Ramos (cell line): ENCODE results near the gene CGREF1.
"Not testable (repeated sequence)": the region's sequence is repeated elsewhere in the genome, so short reads cannot be mapped to it uniquely, and the experiment has no call there.

Experiments
- in situ Hi-C: fragments of 300-500 bp; cut with MboI; formaldehyde crosslinking; loops from one replicate; pipeline ENCODE4 v1.14.3; 2022; ENCODE audit warnings: low sequenced_read_pairs; ENCODE audit not compliant: unreplicated experiment

CGREF1 gene

DNA sequence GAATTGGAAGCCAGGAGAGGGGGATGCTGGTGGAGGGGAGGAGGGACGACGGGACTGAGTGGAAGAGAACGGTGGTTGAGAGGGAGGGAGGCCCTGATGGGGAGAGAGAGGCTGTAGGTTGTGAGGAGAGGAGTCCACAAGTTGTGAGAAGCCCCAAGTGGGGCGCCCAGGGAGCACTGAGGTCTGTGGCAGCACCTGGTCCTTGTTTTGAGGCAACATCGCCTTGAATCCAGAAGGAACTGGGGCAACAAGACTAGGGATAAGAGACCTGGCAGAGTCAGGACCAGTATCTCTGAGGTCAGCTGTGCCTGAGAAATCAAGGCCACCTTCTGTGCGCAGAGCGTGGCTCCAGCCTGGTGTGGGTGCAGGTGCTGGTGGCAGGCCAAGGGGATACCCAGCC lies 19.2 kb upstream of the CGREF1 start:
- in situ Hi-C loops = no loop called here

DNA sequence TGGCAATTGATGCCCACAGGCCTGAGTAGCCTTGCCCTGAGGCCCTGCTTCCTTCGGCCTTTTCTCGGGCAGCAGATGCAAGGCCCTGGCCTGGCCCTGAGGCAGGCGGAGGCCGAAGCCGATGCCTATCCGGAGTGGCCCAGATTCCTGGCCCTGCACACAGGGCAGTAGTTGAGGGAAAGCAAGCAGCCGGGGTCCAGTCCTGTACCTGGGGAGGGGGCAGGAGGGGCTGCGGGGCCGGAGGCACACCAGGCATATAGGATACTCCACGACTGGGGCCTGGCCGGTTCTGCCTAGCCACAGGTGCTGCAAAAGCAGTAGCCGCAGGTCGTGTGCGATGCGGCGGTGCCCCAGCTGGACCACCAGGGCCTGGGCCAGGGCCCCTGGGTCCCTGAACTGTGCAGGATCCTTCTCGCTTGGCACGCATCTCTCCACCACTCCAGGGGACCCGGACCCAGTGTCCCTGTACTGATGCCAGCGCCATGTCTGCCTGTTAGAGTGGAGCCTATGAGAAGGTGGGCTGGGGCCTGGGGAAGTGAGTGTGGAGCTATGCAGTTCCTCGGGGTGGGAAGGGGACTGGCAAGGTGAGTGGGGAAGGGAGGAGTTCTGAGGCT lies 18.5 kb upstream of the CGREF1 start:
- in situ Hi-C loops = no loop called here

DNA sequence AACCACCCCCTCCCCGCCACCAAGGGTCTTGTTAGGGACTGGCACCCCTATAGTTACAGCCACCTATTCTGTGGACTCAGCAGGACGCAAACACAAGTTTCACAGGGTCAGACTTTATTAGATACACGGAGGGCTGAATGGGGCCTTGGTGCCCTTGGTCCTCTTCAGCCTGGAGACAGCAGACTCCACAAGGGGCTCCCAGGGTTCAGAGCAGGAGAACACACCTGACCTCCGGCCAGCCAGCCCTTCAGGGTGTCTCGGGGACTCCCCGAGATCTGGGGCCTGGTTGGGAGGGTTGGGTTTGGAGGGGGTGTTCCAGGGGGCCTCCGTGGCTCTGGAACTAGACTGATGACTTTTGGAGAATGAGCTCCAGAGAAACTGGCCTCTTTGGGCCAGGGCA lies 17.8 kb upstream of the CGREF1 start:
- in situ Hi-C loops = no loop called here

DNA sequence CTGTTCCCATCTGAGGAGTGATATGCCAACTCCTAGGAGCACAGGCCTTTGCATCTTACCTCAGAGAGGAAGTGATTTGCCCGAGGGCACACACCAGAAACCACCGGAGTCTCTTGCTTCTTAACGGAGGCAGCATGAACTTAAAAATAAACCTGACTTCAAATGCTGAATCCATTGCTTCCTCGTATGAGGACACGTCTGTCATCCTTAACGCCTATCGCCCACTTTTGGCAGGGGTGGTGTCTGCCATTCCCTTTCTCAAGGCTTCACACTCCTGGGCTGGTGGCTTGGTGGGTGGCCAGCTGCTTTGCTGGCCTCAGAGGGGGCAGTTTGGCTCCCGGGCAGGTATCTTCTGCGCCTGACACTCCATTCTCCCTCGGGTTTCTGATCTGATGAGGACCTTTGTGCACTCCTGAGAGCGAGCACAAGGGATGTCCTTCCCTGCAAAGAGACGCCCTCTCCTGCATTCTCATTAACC lies 16.6 kb upstream of the CGREF1 start:
- in situ Hi-C loops = no loop called here

DNA sequence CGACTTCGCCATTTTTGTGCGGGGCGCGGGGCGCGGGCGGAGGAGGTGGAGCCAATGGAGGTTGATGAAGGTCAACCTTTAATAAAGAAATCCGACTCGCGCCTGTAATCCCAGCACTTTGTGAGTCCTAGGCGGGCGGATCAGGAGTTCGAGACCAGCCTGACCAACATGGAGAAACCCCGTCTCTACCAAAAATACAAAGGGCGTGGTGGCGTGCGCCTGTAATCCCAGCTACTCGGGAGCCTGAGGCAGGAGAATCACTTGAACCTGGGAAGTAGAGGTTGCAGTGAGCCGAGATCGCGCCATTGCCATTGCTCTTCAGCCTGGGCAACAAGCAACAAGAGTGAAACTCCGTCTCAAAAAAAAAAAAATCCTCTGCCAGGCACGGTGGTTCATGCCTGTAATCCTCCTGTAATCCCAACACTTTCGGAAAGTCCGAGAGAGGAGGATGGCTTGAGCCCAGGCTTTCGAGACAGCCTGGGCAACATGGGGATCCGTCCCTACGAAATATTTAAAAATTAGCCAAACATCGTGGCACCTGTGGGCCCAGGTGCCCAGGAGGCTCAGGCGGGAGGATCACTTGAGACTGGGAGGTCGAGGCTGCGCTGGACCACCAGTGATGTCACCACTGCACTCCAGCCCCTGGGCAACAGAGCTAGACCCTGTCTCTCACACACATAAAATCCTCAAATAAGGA lies 16.0 kb upstream of the CGREF1 start:
- in situ Hi-C loops = no loop called here

DNA sequence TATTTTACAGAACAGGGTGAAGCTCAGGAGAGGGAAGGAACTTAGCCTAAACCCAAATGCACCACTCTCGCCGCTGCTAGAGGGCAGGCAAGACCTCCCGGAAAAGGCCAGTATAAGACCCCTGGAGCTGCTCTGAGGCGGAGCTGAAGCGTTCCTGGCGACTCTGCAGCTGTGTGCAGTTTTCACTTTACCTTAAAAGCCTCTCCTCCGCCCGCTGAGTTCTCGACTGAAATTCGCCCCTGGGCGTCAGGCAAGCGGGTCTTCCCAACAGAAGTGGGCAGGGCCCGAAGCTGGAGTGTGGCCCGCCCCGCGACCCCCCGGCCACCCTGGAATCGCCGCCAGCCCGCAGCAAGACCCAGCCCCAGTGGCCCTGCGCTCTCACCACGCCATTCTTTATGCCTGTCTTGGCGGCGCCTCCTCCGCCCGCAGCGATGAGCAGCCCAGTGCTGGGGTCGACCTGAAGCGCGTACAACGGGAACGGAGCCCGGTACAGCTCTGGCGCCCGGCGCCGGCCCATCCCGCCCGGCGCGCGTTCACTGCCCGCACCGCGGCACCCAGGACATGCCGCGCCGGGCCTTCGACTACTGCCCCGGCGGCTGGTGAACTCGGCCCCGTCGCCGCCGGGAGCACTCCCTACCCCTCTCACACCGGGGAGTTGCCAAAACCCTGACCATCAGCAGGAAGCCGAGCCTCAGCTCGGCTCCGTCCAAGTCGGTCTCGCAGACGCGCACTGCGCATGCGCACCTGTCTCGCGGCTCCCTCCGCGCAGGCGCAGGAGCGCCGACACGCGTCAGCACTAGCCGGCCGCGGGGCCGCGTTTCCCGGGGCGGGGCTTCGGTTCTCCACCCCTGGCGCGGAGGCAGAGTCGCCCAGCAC lies 15.2 kb upstream of the CGREF1 start, which contains the start of gene PREB:
PREB (minus strand) TSS at position 732 of the 876 bp plus-strand sequence; CDS start at position 517, 215 bp downstream.
- in situ Hi-C loops = no loop called here

DNA sequence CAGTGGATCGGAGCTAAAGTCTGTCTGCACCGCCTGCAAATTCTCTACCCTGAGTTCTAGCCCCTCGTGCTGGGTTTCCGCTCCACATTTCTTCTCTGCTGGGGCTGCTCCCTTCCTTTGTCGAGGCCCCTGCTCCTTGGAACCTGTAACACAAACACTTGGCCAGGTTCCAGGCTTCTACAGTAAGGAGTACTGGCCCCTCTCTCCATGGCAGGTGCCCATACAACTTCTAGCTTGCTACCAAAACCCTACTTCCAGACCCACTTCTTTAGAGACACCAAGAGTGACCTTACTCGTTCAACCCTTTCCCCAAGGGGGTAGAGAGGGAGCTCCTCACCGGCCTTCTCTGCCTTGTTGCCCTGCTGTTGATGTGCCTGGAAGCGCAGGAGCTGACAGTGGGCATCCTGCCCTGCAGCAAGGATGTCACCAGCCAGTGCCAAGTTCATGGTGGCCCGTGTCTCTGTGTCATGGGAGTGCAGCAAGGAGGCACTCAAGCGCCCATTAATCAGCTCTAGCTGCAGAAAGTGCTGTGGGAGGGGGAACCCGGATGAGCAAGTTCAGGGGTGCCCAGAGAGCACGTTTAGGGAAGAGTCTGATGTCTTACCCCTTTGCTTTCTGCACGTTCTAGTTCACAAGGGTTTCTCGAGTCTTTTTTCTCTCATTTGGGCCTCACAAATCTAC lies 14.4 kb upstream of the CGREF1 start:
- in situ Hi-C loops = no loop called here

DNA sequence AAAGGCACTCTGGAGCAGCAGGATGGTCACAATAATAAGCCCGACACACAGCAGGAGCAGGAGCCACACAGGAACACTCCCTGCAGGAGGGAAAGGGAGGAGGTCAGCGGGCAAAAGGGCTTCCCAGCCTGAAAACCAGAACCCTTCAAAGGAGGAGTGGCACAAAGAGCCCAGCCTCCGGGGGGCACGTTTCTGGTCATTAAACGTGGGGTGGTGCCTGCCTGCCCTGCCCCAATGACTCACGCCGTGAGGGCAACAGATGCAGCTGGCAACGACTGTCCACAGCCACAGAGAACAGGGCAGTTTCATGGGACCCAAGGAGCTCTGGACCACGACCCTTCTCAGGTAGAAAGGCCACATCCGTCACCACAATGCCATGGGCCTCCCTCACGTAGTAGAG lies 12.5 kb upstream of the CGREF1 start:
- in situ Hi-C loops = no loop called here

DNA sequence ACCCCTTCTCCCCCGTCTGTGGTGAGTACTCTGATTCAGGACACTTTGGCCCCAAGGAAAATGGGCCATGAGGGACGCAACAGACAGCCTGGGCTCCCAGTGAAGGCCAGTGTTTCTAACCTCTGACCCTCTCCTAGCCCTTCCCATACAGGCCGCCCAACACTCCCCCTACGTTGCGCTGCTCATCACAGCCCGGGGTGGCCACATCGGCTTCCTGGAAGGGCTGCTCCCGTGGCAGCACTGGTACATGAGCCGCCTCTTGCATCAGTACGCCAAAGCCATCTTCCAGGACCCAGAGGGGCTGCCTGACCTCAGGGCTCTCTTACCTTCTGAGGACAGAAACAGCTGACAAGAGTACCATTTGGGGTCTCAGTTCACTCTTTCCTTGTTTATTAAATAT lies 11.5 kb upstream of the CGREF1 start:
- in situ Hi-C loops = no loop called here

DNA sequence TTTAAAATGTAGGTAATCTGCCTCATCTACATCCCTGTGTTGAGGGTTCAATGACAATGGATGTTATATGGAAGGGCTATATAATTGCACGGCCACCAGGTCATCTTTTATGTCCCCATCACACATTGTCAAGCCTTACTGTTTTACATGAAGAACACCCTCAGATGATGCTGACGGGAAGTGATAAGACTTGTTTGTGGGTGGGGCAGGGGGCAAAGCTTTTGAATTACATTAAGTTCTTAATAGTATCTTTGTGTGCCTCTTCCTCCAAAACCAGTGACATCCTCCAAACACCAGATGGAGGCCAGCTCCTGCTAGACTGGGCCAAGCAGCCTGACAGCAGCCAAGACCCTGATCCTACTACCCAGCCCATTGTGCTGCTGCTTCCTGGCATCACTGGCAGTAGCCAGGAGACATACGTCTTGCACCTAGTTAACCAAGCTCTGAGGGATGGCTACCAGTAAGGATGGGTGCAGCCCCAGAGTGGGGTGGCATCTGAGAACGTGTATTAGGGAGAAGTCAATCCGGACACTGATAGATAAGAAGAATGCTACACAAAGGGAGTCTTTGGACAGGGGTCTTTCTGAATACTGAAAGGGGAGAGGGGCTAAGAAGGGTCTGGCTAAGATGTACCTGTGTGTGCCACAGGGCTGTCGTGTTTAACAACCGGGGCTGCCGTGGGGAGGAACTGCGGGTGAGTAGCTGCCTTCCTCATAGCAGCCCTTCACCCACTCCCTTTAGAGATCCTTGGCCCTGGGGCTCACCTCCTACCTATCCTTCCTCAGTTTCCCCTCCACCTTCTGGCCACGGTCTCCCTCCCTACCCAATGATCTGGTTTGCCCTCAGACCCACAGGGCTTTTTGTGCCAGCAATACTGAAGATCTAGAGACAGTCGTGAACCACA lies 10.0 kb upstream of the CGREF1 start:
- in situ Hi-C loops = no loop called here

DNA sequence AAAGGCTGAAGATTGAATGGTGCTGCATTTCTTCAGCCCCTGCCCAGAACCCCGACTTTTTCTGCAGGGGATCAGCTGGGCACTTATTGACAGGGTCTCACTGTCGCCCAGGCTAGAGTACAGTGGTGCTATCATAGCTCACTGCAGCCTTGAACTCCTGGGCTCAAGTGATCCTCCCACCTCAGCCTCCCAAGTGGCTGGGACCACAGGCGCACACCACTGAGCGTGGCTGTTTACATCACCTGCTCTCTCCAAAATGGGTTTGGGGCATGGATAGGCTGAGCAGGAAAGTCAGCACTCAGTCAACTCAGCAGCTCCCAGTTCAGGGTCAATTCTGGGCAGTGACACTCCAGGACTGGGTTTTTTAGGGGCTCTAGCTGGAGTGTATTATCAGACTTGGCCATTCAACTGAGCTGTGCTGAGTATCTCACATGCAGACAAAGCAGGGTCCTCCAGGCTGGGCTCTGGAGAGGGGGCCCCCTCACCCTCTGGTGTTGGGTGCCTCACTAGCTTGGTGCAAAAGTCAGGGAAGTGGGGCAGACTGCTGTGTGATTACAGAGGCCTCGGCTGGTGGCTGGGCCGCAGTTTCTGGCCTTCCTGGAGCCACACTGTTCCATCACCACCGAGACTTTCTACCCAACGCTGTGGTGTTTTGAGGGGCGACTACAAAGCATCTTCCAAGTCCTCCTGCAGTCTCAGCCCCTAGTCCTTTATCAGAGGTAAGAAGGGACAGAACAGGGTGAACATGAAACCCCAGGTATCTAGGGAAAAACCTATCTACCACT lies 9.1 kb upstream of the CGREF1 start:
- in situ Hi-C loops = no loop called here

DNA sequence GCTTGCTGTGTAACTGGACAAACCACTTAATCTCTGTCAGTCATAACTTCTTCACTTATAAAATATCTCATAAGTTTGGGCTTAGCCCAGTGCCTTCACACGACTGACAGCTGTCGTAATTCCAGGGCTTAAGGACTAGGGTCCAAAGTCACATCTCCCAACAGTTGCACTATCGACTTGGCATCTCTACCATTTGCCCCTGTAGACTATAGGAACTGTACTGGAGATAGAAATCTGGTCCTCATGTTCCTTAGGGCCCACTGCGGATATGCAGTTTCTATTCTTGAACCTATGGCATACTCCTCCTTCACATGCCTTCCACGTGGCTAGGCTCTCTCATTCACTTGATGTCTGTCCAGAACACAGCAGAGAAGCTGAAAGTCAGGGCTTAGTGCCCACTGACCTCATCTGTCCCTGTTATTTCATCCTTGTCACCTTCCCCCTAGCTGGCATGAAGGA lies 7.4 kb upstream of the CGREF1 start:
- in situ Hi-C loops = no loop called here

DNA sequence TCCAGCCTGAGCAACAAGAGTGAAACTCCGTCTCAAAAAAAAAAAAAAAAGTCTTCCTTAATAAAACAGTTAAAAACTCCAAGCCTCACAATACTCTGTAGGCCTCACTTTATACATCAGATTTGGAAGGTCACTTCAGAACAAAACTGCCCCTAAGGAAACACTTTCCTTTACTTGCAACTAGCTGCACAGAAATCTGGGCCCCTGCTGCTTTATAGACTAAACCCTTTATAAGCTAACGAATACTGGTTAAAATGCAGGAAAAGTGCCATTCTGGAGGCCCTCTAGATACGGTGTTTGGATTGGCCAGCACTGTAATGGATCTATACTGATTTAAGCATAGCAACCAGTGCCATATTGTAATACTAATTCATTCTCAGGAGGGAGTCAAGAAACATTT lies 6.2 kb upstream of the CGREF1 start:
- in situ Hi-C loops = no loop called here

DNA sequence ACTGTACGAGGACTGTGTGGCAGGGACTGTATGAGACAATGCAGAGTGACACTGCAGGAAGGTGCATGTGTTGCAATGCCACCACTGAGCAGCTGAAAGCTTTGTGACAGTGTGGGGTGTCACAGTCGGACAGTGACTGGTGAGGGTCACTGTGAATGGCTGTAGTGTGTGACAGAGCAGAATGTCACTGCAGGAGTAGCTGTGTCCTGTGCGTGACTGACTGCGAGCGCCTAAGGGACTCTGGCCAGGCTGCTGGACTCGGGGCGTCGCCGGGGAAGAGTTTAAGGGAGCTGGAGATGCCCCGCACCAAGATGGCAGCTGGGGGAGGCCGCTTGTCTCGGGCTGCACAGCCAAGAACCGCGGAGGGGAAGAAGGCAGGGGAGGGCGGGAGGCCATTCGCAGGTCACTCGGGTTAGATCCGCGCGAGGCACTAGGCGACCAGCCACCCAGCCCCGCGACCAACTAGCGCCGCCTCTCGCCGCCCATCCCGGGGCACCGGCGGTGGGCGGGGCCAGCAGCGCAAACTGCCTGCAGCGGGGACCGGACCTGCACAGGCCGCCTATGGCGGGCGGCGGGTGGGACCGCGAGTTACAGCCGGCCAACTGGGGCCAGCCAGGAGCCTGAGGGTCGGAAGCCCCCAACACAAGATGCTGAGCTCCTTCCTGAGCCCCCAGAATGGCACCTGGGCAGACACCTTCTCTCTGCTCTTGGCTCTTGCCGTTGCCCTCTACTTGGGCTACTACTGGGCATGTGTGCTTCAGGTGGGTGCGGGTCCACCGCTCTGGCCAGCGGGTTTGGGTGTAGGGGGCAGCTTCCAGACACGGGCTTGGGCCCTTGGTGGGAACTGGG lies 4.6 kb upstream of the CGREF1 start, which contains the start of gene ABHD1:
ABHD1 (plus strand) TSS at position 514 of the 849 bp plus-strand sequence; CDS start at position 648, 134 bp downstream.
- in situ Hi-C loops = no loop called here

DNA sequence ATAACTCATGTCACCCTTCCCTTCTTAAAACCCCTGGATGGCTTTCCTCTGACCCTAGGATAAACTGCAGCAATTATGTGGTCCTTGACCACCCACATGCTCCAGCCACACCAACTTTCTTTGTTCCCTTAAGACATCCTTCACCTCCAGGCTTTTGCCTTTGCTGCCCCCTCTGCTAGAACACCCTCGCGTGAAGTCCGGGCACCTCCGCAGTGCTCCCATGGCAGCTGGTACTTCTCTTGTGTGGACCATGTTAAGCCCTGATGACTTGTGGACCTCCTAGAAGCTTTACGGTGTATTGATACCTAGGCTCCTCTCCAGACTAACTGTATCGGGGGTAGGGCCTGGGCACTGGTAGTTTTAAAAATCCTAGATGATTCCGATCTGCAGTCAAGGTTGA lies 3.9 kb upstream of the CGREF1 start:
- in situ Hi-C loops = no loop called here

DNA sequence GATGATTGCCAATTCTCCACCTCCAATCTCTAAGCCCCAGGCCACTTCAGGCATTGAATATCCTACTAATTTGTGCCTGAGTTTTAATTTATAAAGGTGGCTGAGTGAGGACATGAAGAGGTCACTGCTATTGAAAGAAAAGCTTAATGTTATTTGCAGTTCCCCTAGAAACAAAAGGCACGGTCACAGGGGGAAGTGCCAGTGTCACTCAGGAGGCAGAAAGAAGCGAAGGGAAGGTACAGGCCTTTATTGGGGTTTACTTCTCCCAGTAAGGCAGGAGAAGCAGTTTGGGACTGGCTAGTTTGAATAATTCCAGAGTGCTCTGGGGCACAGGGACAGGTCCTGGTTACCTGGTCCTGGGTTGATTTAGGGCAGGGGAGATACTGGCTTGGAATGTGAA lies 3.0 kb upstream of the CGREF1 start:
- in situ Hi-C loops = no loop called here

DNA sequence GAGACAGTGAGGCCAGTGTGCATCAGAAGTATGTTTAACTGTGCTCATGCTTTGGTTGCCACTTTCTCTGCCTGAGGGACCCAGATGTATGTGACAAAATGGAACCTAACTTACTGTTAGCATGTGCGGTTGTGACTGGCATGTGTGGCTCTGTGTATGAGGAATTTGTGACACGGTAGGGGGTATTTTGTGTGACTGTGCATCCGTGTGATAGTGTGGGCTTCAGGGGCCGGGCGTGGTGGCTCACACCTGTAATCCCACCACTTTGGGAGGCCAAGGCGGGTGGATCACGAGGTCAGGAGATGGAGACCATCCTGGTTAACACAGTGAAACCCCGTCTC lies 372 bp upstream of the CGREF1 start:
- in situ Hi-C loops = not testable (repeated sequence)
